Measurements from ENCODE around the gene SMIM7. TPM values are rescaled to one million over a fixed set of nuclear protein-coding genes. Genes with fewer than 3 reads are reported as not detected.
A peak's percentile ranks its signal among the peaks of the same experiment; 100 is the strongest.
"Not testable (repeated sequence)": the region's sequence is repeated elsewhere in the genome, so short reads cannot be mapped to it uniquely, and the experiment has no call there.

The SMIM7 gene
- total and polyA plus RNA-seq, 2 donors: 79.0 to 100 TPM

GRCh38 chr19:16651421-16652188 lies 8.3 kb downstream of the SMIM7 start:
- 96% methylated on average over 8 of the region's 8 CpGs for WGBS
- H3K4me1 ChIP-seq (ENCODE audit: control insufficient read depth in 2 of 2, insufficient read depth in 2 of 2, low read length in 2 of 2); DNase-seq (ENCODE audit: low read depth in 6 of 9, low spot score in 9 of 9); H3K9me3 ChIP-seq (ENCODE audit: control insufficient read depth in 2 of 2, insufficient read depth in 1 of 2, low read length in 1 of 2); H3K27me3 ChIP-seq (ENCODE audit: control insufficient read depth in 2 of 2, insufficient read depth in 1 of 2, low read length in 1 of 2); H3K4me3 ChIP-seq (ENCODE audit: low read length in 2 of 2): not testable (repeated sequence)
- Histone ChIP-seq H3K36me3 (ENCODE audit: control insufficient read depth in 2 of 2, insufficient read depth in 2 of 2, low read length in 1 of 2) (peaks cover 76 to 80% of the 10 kb centered on the region in 2 donors), H3K27ac (ENCODE audit: low read depth in 1 of 2, low read length in 1 of 2) (peak overlapping the region in 1 of 2 donors; percentile 41)

GRCh38 chr19:16650821-16651220 lies 9.1 kb downstream of the SMIM7 start:
- H3K27ac ChIP-seq (ENCODE audit: low read depth in 1 of 2, low read length in 1 of 2): no peak overlapping the region
- H3K36me3 ChIP-seq (ENCODE audit: control insufficient read depth in 2 of 2, insufficient read depth in 2 of 2, low read length in 1 of 2): peaks cover 74 to 80% of the 10 kb centered on the region in 2 donors
- H3K27me3 ChIP-seq (ENCODE audit: control insufficient read depth in 2 of 2, insufficient read depth in 1 of 2, low read length in 1 of 2): no peaks in the 10 kb centered on the region
- 92% methylated on average over 2 of the region's 2 CpGs for WGBS
- H3K4me3 ChIP-seq (ENCODE audit: low read length in 2 of 2): no peak overlapping the region
- no peaks in the 10 kb centered on the region for H3K9me3 ChIP-seq (ENCODE audit: control insufficient read depth in 2 of 2, insufficient read depth in 1 of 2, low read length in 1 of 2)
- DNase-seq (ENCODE audit: low read depth in 6 of 9, low spot score in 9 of 9): no peak
- H3K4me1 ChIP-seq (ENCODE audit: control insufficient read depth in 2 of 2, insufficient read depth in 2 of 2, low read length in 2 of 2): no peaks in the 10 kb centered on the region

GRCh38 chr19:16649734-16650133 lies 10.2 kb downstream of the SMIM7 start:
- WGBS: 92% methylated on average over 9 of the region's 9 CpGs
- Histone ChIP-seq H3K27ac (ENCODE audit: low read depth in 1 of 2, low read length in 1 of 2) (no peak overlapping the region), H3K4me1 (ENCODE audit: control insufficient read depth in 2 of 2, insufficient read depth in 2 of 2, low read length in 2 of 2) (no peaks in the 10 kb centered on the region), H3K36me3 (ENCODE audit: control insufficient read depth in 2 of 2, insufficient read depth in 2 of 2, low read length in 1 of 2) (peaks cover 74 to 82% of the 10 kb centered on the region in 2 donors), H3K4me3 (ENCODE audit: low read length in 2 of 2) (no peak overlapping the region), H3K27me3 (ENCODE audit: control insufficient read depth in 2 of 2, insufficient read depth in 1 of 2, low read length in 1 of 2) (no peaks in the 10 kb centered on the region), H3K9me3 (ENCODE audit: control insufficient read depth in 2 of 2, insufficient read depth in 1 of 2, low read length in 1 of 2) (no peaks in the 10 kb centered on the region)
- no peak for DNase-seq (ENCODE audit: low read depth in 6 of 9, low spot score in 9 of 9)

- no peaks in the 10 kb centered on the region for H3K4me1 ChIP-seq (ENCODE audit: control insufficient read depth in 2 of 2, insufficient read depth in 2 of 2, low read length in 2 of 2)
- no peak overlapping the region for H3K27ac ChIP-seq (ENCODE audit: low read depth in 1 of 2, low read length in 1 of 2)
- no peaks in the 10 kb centered on the region for H3K9me3 ChIP-seq (ENCODE audit: control insufficient read depth in 2 of 2, insufficient read depth in 1 of 2, low read length in 1 of 2)
- no peak for DNase-seq (ENCODE audit: low read depth in 6 of 9, low spot score in 9 of 9)
- no peaks in the 10 kb centered on the region for H3K27me3 ChIP-seq (ENCODE audit: control insufficient read depth in 2 of 2, insufficient read depth in 1 of 2, low read length in 1 of 2)
- no peak overlapping the region for H3K4me3 ChIP-seq (ENCODE audit: low read length in 2 of 2)
- WGBS: 97% methylated on average over 9 of the region's 9 CpGs
- peaks cover 62 to 73% of the 10 kb centered on the region in 2 donors for H3K36me3 ChIP-seq (ENCODE audit: control insufficient read depth in 2 of 2, insufficient read depth in 2 of 2, low read length in 1 of 2)
These were observed 14.8 kb downstream of the SMIM7 start for GRCh38 chr19:16645140-16645539.

- H3K27me3 ChIP-seq (ENCODE audit: control insufficient read depth in 2 of 2, insufficient read depth in 1 of 2, low read length in 1 of 2): no peaks in the 10 kb centered on the region
- H3K36me3 ChIP-seq (ENCODE audit: control insufficient read depth in 2 of 2, insufficient read depth in 2 of 2, low read length in 1 of 2): peaks cover 66 to 80% of the 10 kb centered on the region in 2 donors
- no peaks in the 10 kb centered on the region for H3K4me1 ChIP-seq (ENCODE audit: control insufficient read depth in 2 of 2, insufficient read depth in 2 of 2, low read length in 2 of 2)
- no peaks in the 10 kb centered on the region for H3K9me3 ChIP-seq (ENCODE audit: control insufficient read depth in 2 of 2, insufficient read depth in 1 of 2, low read length in 1 of 2)
- H3K4me3 ChIP-seq (ENCODE audit: low read length in 2 of 2): no peak overlapping the region
- DNase-seq (ENCODE audit: low read depth in 6 of 9, low spot score in 9 of 9): no peak
- H3K27ac ChIP-seq (ENCODE audit: low read depth in 1 of 2, low read length in 1 of 2): no peak overlapping the region
- over 99% methylated on average over 10 of the region's 10 CpGs for WGBS
These were observed 18.2 kb downstream of the SMIM7 start for GRCh38 chr19:16641695-16642094.

- 98% methylated on average over 1 of the region's 1 CpG for WGBS
- no peak overlapping the region for H3K4me3 ChIP-seq (ENCODE audit: low read length in 2 of 2)
- H3K9me3 ChIP-seq (ENCODE audit: control insufficient read depth in 2 of 2, insufficient read depth in 1 of 2, low read length in 1 of 2): no peaks in the 10 kb centered on the region
- no peaks in the 10 kb centered on the region for H3K4me1 ChIP-seq (ENCODE audit: control insufficient read depth in 2 of 2, insufficient read depth in 2 of 2, low read length in 2 of 2)
- H3K36me3 ChIP-seq (ENCODE audit: control insufficient read depth in 2 of 2, insufficient read depth in 2 of 2, low read length in 1 of 2): peaks cover 64 to 78% of the 10 kb centered on the region in 2 donors
- no peak overlapping the region for H3K27ac ChIP-seq (ENCODE audit: low read depth in 1 of 2, low read length in 1 of 2)
- no peak for DNase-seq (ENCODE audit: low read depth in 6 of 9, low spot score in 9 of 9)
- H3K27me3 ChIP-seq (ENCODE audit: control insufficient read depth in 2 of 2, insufficient read depth in 1 of 2, low read length in 1 of 2): no peaks in the 10 kb centered on the region
These were observed 19.0 kb downstream of the SMIM7 start for GRCh38 chr19:16640951-16641350.

- H3K4me3 ChIP-seq (ENCODE audit: low read length in 2 of 2): no peak overlapping the region
- H3K36me3 ChIP-seq (ENCODE audit: control insufficient read depth in 2 of 2, insufficient read depth in 2 of 2, low read length in 1 of 2): peaks cover 52 to 75% of the 10 kb centered on the region in 2 donors
These were observed 21.3 kb downstream of the SMIM7 start for GRCh38 chr19:16638666-16639065.

GRCh38 chr19:16637535-16637934 lies 22.4 kb downstream of the SMIM7 start:
- no peak overlapping the region for H3K4me3 ChIP-seq (ENCODE audit: low read length in 2 of 2)
- H3K27me3 ChIP-seq (ENCODE audit: control insufficient read depth in 2 of 2, insufficient read depth in 1 of 2, low read length in 1 of 2): no peaks in the 10 kb centered on the region
- no peak for DNase-seq (ENCODE audit: low read depth in 6 of 9, low spot score in 9 of 9)
- H3K27ac ChIP-seq (ENCODE audit: low read depth in 1 of 2, low read length in 1 of 2): no peak overlapping the region
- no peaks in the 10 kb centered on the region for H3K9me3 ChIP-seq (ENCODE audit: control insufficient read depth in 2 of 2, insufficient read depth in 1 of 2, low read length in 1 of 2)
- H3K36me3 ChIP-seq (ENCODE audit: control insufficient read depth in 2 of 2, insufficient read depth in 2 of 2, low read length in 1 of 2): peaks cover 51 to 75% of the 10 kb centered on the region in 2 donors
- no peaks in the 10 kb centered on the region for H3K4me1 ChIP-seq (ENCODE audit: control insufficient read depth in 2 of 2, insufficient read depth in 2 of 2, low read length in 2 of 2)

More at GRCh38 chr19:16638666-16639065, 21.3 kb downstream of the SMIM7 start:
- no peaks in the 10 kb centered on the region for H3K4me1 ChIP-seq (ENCODE audit: control insufficient read depth in 2 of 2, insufficient read depth in 2 of 2, low read length in 2 of 2)
- DNase-seq (ENCODE audit: low read depth in 6 of 9, low spot score in 9 of 9): no peak
- no peak overlapping the region for H3K27ac ChIP-seq (ENCODE audit: low read depth in 1 of 2, low read length in 1 of 2)
- 100% methylated on average over 1 of the region's 1 CpG for WGBS
- H3K27me3 ChIP-seq (ENCODE audit: control insufficient read depth in 2 of 2, insufficient read depth in 1 of 2, low read length in 1 of 2): no peaks in the 10 kb centered on the region
- H3K9me3 ChIP-seq (ENCODE audit: control insufficient read depth in 2 of 2, insufficient read depth in 1 of 2, low read length in 1 of 2): no peaks in the 10 kb centered on the region

GRCh38 chr19:16631465-16631864 lies 28.5 kb downstream of the SMIM7 start:
- Histone ChIP-seq H3K36me3 (ENCODE audit: control insufficient read depth in 2 of 2, insufficient read depth in 2 of 2, low read length in 1 of 2) (peaks cover 28 to 42% of the 10 kb centered on the region in 2 donors), H3K4me1 (ENCODE audit: control insufficient read depth in 2 of 2, insufficient read depth in 2 of 2, low read length in 2 of 2) (peaks cover 9 to 22% of the 10 kb centered on the region in 2 donors), H3K27ac (ENCODE audit: low read depth in 1 of 2, low read length in 1 of 2) (no peak overlapping the region), H3K9me3 (ENCODE audit: control insufficient read depth in 2 of 2, insufficient read depth in 1 of 2, low read length in 1 of 2) (no peaks in the 10 kb centered on the region), H3K4me3 (ENCODE audit: low read length in 2 of 2) (no peak overlapping the region), H3K27me3 (ENCODE audit: control insufficient read depth in 2 of 2, insufficient read depth in 1 of 2, low read length in 1 of 2) (no peaks in the 10 kb centered on the region)
- WGBS: 98% methylated on average over 6 of the region's 6 CpGs
- no peak for DNase-seq (ENCODE audit: low read depth in 6 of 9, low spot score in 9 of 9)
